Myocyte (in vitro differentiated cells): Measurements from ENCODE around the gene PXDN. TPM values are rescaled to one million over a fixed set of nuclear protein-coding genes. Genes with fewer than 3 reads are reported as not detected.

Experiments
- DNase-seq: peaks from one replicate; pipeline ENCODE4 v3.0.0-alpha.2; 2012; ENCODE audit warnings: low read depth
- total RNA-seq: library from RNA; depleted of rRNA; stranded (reverse); fragments of >200 nt; gene quantifications from 2 replicates; pipeline ENCODE4 v1.2.3, GENCODE V29; 2014

PXDN gene
- total RNA-seq, 1 donor from 2014 or later: 52.7 TPM

DNA sequence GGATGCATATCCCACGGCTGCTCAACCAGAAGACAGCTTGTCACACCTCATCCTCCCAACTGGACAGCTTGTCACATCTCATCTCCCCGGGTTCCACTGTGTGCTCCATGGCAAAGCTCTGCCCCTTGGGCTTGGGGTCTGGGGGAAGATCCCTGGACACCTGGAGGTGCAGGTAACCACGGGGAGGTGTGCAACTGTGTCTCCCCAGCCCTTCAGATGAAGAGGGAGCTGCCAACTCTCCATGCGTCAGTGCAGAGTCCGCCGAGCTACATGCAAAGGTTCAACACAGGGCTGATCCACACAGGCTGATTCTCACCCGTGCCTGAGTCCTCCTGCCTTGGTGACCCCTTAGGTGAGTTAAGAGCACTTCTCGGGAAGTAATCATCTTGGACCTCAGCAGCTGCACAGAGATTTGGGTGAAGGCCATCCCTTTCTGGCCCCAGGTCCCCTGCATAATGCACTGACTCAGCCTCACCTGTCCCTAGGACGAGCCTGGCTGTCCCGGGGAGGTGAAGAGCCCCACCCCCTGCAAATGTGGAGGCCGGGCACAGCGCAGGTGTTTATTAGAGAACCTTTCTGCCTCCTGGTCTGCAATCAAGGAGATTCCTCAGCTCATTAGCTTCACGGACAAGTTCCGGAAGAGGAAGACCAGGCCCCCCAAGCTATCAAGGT is 157.9 kb downstream of the PXDN start:
- DNase-seq: no peak

DNA sequence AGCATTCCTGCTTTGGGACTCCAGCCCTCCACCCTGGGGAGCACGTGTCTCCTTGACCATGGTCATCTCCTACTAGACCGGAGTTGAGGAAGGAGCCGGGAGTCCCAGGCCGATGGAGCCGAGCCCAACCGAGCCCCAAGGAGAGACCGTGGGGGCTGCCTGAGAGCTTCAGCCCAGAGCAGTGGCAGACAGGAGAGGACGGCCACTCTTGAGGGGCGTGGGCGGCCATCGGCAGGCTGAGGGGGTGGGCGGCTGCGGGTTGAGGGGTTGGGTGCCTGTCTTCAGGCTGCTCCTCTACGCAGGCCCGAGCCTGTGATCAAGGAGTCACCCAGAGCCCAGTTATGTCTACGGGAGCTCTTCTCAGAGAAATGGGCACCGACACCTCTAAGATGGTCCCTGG is 158.7 kb downstream of the PXDN start:
- DNase-seq: no peak

DNA sequence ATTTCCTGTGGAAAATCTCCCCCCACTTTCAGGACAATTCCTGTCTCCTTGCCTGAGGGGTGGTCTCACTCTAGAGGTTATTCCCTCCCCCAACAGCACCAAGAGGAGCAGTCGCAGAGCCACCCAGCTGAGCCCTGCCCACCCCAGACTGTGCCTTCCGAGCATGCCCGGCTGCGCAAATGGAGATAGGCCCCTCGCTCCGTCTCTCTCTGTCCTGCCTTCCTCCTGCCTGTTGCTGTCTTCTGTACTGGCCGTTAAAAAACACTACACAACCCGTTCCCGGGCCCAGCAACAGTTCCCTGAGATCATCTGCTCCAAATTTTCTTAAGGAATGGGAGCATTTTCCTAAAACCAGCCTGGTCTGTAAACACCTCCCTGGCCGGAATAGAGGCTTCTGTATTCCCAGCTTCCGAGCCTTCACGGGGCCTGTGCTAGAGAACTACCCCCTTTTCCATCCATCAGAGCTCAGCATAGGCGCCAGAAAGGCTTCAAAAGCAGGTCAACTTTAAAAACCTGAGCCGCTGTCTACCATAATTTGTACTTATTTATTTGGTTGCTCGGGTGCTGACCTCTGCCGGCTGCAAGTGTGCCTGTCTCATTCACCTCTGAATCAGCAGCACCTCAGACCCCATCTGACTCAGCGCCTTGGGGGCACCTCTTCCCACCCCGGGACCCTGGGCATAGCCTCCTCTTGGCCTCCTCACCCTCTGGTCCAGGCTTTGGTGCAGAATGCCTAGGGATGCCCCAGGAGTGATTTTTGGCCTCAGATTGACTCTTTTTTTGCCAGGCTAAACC is 159.4 kb downstream of the PXDN start:
- DNase-seq: no peak

DNA sequence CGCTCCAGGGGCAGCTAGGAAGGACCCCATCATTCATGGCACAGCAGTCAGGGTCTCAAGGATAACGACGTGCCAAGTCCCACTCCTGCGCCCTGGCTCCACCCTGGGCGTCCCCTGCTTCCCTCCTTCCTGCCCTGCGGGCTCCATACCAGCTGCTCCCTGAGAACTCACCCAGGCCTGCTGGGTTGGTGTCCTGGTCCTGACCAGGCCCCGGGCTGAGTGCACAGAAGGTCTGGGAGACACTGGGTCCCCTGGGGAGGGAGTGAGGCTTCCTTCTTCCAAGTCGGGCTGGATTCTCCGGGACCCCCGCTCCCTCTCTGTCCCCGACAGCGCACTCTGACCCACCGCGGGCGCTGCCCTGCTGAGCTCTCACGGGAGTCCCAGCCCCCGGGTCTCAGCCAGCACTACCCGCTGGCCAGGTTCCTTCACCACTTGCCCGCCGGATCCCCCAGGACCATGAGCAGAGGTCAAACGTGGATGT is 160.2 kb downstream of the PXDN start:
- DNase-seq: no peak

DNA sequence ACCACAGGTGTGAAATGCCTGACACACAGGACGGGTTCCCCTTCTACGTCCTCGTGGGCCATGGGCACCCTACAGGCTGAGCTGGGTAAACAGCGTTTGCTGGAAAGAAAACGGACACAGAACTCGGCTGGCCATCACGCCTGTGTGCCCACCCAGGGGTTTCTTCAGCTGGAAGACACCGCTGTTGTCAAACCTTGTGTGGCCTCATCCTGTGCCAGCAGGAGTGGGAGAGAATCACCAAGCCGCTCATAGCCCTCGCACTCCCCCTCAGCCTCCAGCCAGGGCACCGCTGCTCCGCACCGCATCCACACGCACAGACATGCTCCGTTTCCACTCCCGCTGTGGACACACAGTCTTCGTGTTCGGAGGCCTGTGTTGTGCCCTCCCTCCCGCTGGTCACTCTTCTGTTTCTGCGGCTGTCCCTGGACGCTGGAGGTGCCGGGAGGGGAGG is 161.4 kb downstream of the PXDN start:
- no peak for DNase-seq

DNA sequence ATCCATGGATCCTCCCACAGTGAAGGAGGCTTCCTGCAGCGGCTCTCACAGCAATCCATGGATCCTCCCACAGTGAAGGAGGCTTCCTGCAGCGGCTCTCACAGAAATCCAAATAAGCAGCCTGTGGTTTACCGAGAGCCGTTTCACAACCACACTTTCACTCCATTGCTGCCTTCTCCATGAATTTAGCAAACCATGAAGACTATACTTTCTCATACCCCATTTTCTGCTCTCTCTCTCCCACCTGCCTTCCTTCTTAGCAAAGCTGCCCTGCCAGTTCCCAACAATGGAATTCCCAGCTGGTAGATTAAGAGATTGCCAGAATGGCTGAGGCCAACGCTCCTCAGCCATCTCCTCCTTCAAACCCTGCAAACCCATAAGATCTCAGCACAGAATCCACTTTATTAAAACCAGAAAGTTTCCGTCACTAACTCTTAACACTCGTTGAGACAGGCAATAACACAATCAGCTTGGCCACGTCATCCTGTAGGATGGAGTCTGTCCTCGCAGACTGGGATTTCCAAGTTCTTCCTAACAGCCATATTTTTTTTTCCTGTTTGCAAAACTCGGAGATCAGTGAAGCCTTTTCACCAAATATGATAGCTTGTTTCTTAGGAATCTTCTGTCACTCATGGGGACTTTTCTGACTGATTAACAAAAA is 162.2 kb downstream of the PXDN start:
- DNase-seq: no peak
